Right lung (tissue), 5 donors: ENCODE results near the gene SPAG16. TPM values are rescaled to one million over a fixed set of nuclear protein-coding genes. Genes with fewer than 3 reads are reported as not detected.

Experiments used
- DNase-seq, 2 donors: peaks; one replicate each; pipeline ENCODE4 v3.0.0-alpha.2; 2013
- polyA plus RNA-seq, 5 donors: library from polyadenylated mRNA; unstranded; fragments of 120-200 nt; gene quantifications; one replicate each; pipeline versions ENCODE4 v1.2.1 to v1.2.3, GENCODE V29; 2013; ENCODE audit warnings: inconsistent platforms in 1 of 5, low replicate concordance in 1 of 5; ENCODE audit not compliant: insufficient read length in 5 of 5, insufficient read depth in 1 of 5

SPAG16 gene
- polyA plus RNA-seq, 5 donors: 33.9 to 47.5 (median 44.9) TPM

DNA sequence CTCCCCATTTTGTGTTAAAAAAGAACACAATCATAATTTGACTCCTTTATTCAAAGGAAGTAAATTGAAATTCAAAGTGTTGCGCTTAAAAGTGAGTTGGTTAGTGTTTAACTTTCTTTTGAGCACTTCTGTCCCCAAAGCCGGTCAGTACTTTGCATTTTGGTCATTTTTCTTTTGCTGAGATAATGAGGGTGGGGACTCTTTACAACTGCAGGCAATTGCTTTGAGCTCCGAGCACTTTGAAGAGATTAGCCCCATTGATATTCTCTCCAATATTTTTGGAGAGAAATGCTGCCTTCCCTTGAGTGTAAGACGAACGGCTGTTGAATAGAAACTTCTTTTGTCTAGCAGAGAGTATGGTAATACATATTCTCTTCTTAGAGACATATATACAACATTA, 885.0 kb downstream of the SPAG16 start:
- DNase-seq: no peak

DNA sequence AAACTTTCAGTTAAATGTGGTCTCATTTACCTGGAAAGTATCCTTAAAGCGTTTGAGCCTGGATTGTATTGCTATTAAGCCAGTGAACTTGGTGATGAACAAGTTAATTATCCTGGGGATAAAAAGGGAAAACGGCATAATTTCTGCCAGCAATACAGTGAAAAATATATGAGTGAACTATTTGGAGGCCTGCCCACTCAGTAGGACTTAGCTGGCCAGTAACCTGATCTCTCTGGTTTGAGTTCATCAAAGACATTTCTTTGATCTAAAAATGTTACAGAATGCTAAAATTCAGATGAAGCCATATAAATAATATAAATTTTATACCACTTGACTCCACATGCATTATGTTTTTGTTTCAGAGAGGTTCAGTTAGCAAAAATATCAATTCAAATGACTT, 885.5 kb downstream of the SPAG16 start:
- DNase-seq: no peak

DNA sequence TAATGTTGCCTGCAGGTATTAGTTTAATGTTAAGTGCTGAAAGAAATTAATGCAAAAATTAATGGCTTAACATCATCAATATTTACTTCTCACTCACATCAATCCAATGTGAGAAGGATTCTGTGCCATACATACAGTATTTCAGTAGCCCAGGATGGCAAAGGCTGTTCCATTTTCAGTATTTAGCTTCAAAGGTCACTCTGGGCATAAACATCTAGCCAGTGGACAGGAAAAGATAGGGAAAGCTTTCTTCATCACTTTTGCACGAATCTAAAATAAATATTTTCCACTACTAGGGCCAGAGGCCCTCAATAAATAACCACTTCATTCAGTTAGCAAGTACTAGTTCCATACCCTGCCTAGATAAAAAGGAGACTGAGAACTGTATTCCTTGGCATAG, 890.3 kb downstream of the SPAG16 start:
- no peak for DNase-seq

DNA sequence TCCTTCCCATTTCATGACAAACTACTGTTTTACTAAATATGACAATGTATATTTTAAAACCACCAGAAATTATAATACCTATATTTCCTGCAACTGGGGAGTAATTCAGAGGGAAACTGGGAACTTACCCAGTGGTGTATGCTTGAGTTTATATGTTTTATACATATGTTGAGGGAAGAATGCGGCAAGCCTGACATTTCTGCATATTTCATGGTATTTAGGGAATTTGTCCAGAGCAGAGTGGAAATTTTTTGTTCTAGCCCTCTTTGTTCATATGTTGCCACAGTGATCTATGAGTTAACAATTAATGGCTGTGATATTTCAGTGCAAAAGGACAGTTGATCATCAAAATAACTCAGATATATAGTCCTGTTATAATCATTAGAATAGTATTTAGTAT, 895.8 kb downstream of the SPAG16 start:
- no peak for DNase-seq

DNA sequence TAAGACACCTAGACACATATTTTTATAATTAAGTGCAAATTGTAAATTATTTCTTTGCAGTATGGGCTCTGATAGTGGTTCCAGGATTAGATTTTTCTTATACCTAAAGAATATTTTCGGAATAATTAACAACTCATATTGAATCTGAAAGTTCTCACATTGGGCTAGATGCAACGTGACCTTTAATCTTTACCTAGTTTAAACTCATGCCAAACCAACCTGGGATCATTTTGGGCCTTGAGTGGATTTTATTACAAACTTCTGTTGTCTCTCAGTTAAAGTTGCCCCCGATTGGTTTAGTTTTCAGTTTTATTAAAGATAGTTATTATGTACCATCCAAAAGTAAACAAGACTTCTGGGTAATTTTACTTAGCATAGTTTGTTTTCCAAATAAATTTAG, 896.4 kb downstream of the SPAG16 start:
- no peak for DNase-seq

DNA sequence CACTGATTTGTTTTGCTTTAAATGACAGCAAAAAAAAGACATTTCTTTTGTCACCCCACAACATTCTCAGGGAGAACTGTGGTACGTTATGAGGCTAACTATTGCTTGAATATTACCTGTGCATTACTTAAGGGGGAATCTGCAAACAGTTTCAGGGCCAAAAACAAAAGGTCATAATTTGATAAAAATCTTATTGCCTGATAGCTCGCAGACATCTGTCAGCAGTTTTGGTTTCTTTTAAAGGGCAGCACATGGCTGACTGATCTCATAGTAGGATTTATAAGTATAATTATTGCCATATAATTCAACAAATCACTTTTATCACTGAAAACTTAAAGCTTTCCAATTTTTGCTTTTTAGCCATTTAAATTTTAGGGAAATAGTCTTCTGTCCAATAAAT, 900.2 kb downstream of the SPAG16 start:
- no peak for DNase-seq

DNA sequence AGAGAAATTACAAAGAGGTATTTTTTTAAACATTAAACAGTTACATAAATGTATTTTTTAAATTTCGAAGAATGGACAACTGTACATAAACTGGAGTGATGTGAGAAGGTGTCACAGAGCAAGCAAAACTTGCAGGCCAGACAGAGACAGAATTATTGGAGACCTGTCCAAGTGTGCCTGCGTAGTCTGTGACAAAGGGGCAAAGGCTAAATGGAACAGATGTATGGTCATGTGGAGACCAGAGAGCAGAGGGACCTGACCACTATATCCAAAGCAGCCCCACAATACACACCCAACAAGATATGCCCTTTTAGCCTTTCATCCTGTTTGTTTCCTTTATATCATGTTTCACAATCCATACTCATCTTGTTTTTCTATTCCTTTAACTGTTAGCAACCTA, 901.3 kb downstream of the SPAG16 start:
- no peak for DNase-seq

DNA sequence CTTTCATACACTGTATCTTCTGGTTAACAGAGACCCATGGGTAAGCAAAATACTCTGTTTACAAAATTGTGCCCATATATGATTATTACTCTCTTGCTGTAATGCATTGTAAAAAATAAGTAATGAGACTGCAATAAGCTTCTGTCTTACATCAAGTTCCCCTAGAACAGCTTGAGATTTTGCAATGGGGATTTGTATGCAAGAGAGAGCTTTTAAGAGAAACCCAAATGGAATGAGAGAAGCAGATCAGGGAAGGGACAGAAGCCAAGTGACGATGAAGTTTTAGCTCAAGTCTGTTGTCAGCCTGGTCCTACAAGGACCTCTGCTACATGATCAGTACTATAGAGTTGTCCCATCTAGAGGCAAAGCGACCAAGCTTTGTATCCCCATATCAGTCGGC, 908.4 kb downstream of the SPAG16 start:
- DNase-seq: no peak

DNA sequence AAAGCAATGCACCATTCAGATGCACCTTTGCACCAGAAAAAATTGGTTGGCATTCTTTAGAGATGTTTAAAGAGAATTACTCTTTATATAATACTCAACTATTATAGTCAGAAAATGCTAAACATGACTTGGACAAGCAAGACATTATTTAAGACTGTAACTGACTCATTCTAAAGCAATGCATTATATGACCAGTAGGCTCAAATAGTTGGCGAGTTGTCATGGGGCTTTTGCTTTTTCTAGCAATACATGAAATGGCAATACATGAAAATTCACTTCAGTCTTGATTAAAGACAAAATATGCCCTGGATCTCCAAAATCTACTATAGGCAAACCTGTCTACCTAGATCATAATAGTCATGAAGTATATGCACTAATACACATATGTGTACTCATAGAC, 909.7 kb downstream of the SPAG16 start:
- no peak for DNase-seq

DNA sequence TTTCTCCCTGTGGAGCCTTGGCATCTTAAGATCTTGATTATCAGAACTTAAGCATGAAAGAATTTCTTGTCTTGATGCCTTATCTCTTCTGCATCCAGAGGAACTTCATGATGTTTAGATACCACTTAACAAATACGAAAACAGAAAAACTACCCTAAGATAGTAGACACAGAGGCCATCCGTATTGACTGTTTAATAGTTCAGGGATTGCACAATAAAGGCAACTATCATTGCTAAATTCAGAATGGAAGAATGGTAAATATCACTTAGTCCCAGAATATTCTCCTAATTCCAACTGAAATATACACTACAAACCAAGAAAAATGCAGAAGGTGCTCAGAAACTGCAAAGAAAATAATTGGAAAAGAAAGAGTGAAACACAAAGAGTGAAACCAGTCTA, 912.0 kb downstream of the SPAG16 start:
- no peak for DNase-seq

DNA sequence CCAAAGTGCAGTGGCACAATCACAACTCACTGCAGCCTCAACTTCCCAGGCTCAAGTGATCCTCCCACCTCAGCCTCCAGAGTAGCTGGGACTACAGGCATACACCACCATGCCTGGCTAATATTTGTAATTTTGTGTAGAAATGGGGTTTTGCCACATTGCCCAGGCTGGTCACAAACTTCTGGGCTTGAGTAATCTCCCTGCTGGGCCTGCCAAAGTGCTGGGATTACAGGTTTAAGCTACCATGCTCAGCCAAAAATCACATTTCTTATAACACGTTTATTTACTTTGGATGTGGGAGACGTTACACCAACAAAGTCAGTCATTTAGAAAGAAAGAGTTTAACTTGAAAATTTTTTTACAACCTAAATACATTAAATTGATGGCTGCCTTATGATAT, 917.6 kb downstream of the SPAG16 start:
- DNase-seq: no peak

DNA sequence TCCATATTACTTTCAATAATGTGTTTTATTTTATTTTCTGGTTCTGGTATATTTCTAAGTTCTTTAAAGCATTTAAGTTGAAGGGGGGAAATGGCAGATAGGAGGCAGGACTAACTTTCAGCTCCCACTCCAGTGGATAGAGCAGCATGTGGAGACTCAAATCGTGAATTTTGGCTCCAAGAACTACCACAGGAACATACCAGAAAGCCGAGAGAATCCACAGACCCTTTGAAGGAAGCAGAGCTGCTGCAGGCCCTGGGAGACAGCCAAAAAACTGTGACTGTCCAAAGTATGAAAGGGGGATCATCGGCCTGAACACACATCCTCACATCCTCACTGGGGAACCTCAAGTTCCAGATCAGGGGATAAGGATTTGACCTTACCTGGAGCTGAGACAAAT, 919.0 kb downstream of the SPAG16 start:
- no peak for DNase-seq

DNA sequence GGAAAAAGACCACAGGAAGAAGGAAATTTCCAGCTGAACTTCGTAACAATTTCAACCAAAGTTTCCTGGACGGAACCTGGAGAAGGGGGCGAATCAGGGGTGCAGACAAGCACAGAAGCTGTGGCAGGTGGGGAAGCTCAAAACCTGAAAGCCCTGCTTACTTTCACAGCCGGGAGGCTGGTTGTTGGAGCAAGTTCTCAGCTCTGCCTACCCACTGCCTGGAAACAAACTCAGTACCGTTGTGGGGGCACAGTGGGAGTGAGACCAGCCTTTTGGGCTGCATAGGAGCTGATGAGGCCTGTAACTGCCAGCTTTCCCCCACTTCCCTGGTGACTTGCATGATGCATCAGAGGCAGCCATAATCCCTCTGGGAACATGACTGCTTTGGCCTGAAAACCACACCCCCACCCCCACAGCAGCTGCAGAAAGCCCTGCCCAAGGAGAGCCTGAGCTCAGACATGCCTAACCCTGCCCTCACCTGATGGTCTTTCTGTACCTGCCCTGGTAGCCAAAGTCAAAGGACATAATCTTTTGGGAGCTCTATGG, 919.6 kb downstream of the SPAG16 start:
- DNase-seq: no peak

DNA sequence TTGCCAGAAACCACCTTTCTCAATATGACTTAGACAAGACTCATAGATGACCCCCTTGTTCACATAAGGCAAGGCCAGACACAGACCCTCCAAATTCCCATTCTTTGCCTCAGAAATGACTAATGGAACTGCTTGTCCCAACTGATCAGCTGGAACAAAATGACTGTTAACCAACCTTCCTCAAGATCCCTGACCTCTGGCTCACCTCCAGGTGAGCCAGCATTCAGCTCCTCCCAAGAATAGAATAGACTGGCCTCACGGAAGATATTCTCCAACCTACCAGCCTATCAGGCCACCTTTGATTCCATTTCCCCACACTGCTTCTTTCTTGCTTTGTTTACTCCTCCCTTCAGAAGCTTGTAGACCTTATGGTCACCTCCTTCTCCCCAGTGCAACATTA, 930.8 kb downstream of the SPAG16 start:
- DNase-seq: no peak

DNA sequence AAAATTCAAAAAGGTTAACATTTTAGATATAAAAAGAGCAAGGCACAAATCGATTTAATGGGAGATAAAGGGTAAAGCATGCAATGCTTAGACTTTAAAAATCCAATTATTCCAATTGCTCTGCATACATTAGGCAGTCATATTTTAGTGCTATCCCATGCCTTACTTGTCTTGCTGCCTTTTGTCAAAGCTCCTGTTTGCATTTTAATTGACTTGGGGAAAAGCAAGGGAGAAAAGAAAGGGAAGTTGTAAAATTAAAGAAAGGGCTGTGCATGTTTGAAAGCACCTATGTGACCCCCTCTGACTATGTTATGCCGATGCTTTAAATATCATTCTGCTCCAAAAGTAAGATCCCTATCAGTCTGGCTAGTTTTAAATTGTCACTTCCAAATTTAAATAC, 932.9 kb downstream of the SPAG16 start:
- no peak for DNase-seq

DNA sequence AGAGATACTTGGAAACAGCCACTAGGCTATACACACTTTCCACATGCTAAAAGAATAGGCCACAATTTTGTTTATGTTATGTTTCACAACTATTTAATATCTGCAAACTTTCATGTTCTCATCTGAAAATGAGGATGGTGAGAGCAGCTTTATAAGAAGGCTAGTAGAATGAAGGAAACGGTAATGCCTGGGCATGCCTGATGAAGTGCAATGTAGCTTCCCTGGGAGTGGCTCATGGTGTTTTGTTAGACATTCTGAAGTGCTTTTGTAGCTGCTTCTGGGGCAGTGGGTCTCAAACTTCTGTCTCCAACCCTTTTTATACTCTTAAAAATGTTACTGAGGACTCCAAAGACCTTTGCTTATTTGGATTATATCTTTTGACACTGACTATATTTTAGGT, 933.3 kb downstream of the SPAG16 start:
- no peak for DNase-seq

DNA sequence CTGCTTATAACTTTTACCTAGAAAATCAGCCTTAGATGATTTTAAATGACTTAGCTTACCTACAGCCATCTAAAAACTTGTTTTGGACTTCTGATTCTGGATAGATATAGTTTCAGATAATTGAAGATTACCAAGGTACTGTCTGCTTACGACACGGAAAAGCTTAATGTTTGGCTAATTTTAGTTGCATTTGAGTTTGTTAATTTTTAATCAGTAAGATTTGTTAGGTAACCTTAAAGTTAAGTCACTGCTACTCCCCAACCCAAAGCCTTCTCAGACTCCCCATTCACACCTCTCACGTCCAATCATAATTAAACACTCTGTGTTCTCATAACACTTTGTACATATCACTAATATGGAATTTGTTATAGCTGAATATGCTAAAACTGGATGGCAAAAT, 936.0 kb downstream of the SPAG16 start:
- no peak for DNase-seq

DNA sequence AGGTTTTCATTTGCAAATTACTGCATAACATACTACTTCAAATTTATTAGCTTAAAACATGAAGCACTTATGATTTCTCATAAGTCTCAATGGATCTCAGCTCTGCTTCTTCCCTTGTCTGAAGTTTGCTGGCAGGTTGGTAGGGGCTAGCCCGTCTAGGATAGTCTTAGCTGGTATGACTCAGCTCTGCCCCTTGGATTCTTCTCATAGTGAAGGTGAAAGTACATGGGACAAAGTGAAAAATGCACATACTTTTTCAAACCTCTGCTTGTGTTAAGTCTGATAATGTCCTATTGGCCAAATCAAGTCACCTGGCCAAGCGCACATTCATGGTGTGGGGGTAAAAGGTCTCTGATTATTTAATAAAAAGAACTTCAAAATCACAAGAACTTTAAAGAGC, 941.8 kb downstream of the SPAG16 start:
- DNase-seq: no peak

DNA sequence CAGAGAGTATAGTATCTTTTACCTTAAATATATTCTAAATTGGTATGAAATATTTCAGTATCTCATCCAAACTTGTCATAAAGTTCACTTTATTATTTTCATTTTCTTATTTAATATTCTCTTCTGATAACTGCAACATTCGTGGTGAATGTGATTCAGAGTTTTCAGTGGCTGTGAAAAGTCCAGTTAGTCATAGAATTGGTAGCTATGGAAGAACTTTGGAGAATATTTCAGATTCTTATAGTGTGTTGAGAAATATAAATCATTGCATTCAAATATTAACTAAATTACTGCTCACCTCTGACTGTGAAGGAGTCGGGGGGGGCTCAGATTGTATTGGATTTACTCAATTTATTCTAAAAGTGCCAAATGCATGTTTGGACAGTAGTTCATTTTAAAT, 948.0 kb downstream of the SPAG16 start:
- DNase-seq: no peak

DNA sequence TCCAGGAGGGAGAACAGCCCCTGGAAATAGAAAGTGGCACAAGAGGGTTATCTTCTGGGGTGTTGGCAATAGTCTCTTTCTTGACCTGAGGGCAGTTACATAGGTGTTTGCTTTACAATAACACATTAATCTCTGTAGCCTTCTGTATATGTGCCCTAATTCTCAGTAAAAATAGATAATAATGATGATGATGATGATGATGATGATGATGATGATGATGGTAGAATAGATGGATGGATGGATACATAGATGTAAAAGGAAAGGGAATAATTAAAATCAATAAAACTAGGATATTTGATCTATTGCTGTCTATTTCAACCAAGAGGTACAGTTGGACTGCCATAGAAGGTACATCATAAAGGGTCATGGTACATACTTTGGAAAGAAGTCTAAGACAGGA, 948.9 kb downstream of the SPAG16 start:
- no peak for DNase-seq

DNA sequence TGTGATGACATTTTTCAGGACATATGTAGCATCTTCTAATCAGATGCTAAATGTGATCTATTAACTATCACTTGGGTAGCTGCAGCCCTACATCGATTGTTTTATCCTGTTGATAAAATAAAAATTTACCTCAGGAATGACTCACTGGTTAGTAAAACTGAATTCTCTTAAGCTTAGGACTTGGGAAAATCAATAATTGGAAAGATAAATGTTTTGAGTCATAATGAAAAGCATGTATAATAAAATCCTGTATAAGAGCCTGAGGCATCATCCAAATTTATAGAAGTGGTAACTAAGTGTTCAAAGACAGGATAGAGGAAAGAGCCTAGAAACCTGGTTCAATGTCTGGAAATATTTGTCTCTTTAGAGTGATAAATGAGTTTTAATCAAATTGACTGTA, 958.5 kb downstream of the SPAG16 start:
- DNase-seq: no peak

DNA sequence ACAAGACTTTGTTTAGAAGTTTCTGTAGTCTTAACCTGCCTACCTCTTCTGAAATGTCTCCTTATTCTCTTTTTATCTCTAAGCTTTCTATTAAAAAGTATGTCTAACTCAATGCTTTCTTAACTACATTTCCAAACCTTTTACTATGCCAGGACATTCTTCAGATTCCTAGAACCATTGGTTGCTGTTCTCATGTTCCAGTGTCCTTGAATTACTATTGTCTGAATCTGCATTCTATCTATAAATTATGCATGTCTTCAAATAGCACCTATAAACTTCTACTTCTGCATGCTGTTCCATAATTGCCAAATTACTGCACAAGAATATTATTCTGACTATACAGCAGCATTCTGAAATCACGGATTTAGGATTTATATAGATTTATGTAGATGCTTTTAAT, 960.6 kb downstream of the SPAG16 start:
- DNase-seq: no peak

DNA sequence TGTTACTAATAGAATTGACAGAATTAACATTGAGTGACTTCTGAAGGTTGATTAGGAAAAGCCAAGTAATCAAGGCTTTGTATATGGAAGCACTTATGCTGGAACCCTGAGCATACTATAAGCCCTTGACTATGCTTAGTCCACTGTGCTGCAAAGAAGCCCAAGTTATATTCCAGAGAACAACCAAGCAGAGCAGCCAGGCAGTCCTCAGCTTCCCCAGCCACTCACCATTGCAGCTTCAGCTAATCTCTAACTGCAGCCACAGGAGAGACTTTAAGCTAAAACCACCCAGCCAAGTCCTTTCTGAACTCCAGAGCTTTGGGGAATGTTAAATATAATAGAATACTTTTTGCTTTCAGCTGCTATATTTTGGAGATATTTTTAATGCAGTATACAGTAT, 962.2 kb downstream of the SPAG16 start:
- no peak for DNase-seq

DNA sequence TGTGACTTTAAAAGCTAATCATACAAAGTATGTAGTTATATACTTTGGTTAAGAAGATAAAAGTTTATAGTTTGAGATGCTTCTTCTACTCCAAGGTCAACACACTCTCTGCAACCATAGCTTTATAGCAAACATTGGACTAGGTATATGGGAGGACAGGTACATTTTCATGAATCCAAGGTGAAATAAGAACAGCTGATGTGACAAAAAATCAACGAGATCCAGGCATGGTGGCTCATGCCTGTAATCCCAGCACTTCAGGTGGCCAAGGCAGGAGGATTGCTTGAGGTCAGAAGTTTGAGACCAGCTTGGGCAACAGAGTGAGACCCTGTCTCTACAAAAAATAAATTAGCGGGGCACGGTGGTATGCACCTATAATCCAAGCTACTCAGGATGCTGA, 963.3 kb downstream of the SPAG16 start:
- DNase-seq: no peak

DNA sequence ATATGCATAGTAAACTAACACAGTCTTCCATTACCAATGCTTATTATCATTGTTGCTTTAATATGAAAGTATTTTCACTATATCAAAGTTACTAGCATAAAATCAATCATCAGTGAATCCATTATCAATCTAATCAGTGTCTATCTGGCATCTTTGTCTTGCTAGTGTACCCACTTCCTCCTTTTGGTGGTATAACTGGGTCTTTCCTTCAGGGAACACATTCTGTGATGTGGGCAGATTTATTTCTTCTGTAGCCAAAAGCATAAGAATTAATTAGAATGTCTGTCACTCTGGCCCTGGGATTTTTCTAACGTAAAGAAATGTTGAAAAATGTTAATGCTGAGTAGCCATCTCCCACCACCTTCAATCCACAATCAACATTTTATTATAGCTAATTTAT, 970.8 kb downstream of the SPAG16 start:
- DNase-seq: no peak
